ENCODE results near the gene EMP2. TPM values are rescaled to one million over a fixed set of nuclear protein-coding genes. Genes with fewer than 3 reads are reported as not detected.
A peak's percentile ranks its signal among the peaks of the same experiment; 100 is the strongest.

EMP2 gene
- total and polyA plus RNA-seq, 2 donors (not counting 1 experiment from before 2014, with no cell fraction given) = 22.5 to 36.8 TPM

- H3K79me2 ChIP-seq (ENCODE audit: control insufficient read depth, insufficient read depth, low read length) = no peaks in the 10 kb centered on the region
- peaks cover 3% of the 10 kb centered on the region for H3K27me3 ChIP-seq (ENCODE audit: control insufficient read depth, insufficient read depth, low read length)
- H3K9ac ChIP-seq (ENCODE audit: insufficient read depth, low read length) = no peak overlapping the region
- no peak overlapping the region for H3K27ac ChIP-seq (ENCODE audit: insufficient read depth, low read length)
- H3K4me3 ChIP-seq (replicated peaks in 1 of 4; ENCODE audit: control extremely low read depth in 1 of 4, insufficient read depth in 1 of 4, low read depth in 3 of 4, low read length in 4 of 4) = no peak overlapping the region
- H3K4me1 ChIP-seq (ENCODE audit: control insufficient read depth, extremely low read depth, insufficient read depth, low read length) = peaks cover 8% of the 10 kb centered on the region
- H3K4me2 ChIP-seq (ENCODE audit: extremely low read depth, insufficient read depth, low read length) = no peak overlapping the region
- no peaks in the 10 kb centered on the region for H3K36me3 ChIP-seq (ENCODE audit: control insufficient read depth, insufficient read depth, low read length)
- no peaks in the 10 kb centered on the region for H3K9me3 ChIP-seq (ENCODE audit: control insufficient read depth, insufficient read depth, low read depth, low read length)
- TF ChIP-seq EZH2 (IDR thresholded peaks at IDR 0.05; ENCODE audit: low read length, missing control alignments) = no peak
- no peak overlapping the region for H2AFZ ChIP-seq (ENCODE audit: low read length)
- H4K20me1 ChIP-seq (ENCODE audit: control insufficient read depth, extremely low read depth, insufficient read depth, low read length) = no peaks in the 10 kb centered on the region
- DNase-seq (ENCODE audit: low read depth in 2 of 2) = no peak
Observed at GRCh38 chr16:10605636-10606035, 25.2 kb upstream of the EMP2 start.

- Histone ChIP-seq H3K27me3 (ENCODE audit: control insufficient read depth, insufficient read depth, low read length) (peaks cover 5% of the 10 kb centered on the region), H4K20me1 (ENCODE audit: control insufficient read depth, extremely low read depth, insufficient read depth, low read length) (no peaks in the 10 kb centered on the region), H3K4me3 (replicated peaks in 1 of 4; ENCODE audit: control extremely low read depth in 1 of 4, insufficient read depth in 1 of 4, low read depth in 3 of 4, low read length in 4 of 4) (no peak overlapping the region), H2AFZ (ENCODE audit: low read length) (no peak overlapping the region), H3K27ac (ENCODE audit: insufficient read depth, low read length) (no peak overlapping the region), H3K79me2 (ENCODE audit: control insufficient read depth, insufficient read depth, low read length) (no peaks in the 10 kb centered on the region), H3K4me1 (ENCODE audit: control insufficient read depth, extremely low read depth, insufficient read depth, low read length) (no peaks in the 10 kb centered on the region), H3K9me3 (ENCODE audit: control insufficient read depth, insufficient read depth, low read depth, low read length) (no peaks in the 10 kb centered on the region), H3K36me3 (ENCODE audit: control insufficient read depth, insufficient read depth, low read length) (no peaks in the 10 kb centered on the region), H3K4me2 (ENCODE audit: extremely low read depth, insufficient read depth, low read length) (no peak overlapping the region), H3K9ac (ENCODE audit: insufficient read depth, low read length) (no peak overlapping the region)
- DNase-seq (ENCODE audit: low read depth in 2 of 2) = no peak
- TF ChIP-seq EZH2 (IDR thresholded peaks at IDR 0.05; ENCODE audit: low read length, missing control alignments) (no peak), CTCF (conservative IDR thresholded peaks at IDR 0.05 in 1 of 2, IDR thresholded peaks at IDR 0.05 in 1 of 2; ENCODE audit: low read depth in 1 of 2, low read length in 2 of 2) (no peak)
Observed at GRCh38 chr16:10601444-10602408, 21.3 kb upstream of the EMP2 start.

- Histone ChIP-seq H3K36me3 (ENCODE audit: control insufficient read depth, insufficient read depth, low read length) (no peaks in the 10 kb centered on the region), H3K9ac (ENCODE audit: insufficient read depth, low read length) (no peak overlapping the region), H4K20me1 (ENCODE audit: control insufficient read depth, extremely low read depth, insufficient read depth, low read length) (no peaks in the 10 kb centered on the region), H3K27me3 (ENCODE audit: control insufficient read depth, insufficient read depth, low read length) (peaks cover 5% of the 10 kb centered on the region), H3K27ac (ENCODE audit: insufficient read depth, low read length) (no peak overlapping the region), H3K4me1 (ENCODE audit: control insufficient read depth, extremely low read depth, insufficient read depth, low read length) (no peaks in the 10 kb centered on the region), H3K79me2 (ENCODE audit: control insufficient read depth, insufficient read depth, low read length) (no peaks in the 10 kb centered on the region), H3K4me2 (ENCODE audit: extremely low read depth, insufficient read depth, low read length) (no peak overlapping the region), H2AFZ (ENCODE audit: low read length) (no peak overlapping the region), H3K4me3 (replicated peaks in 1 of 4; ENCODE audit: control extremely low read depth in 1 of 4, insufficient read depth in 1 of 4, low read depth in 3 of 4, low read length in 4 of 4) (no peak overlapping the region), H3K9me3 (ENCODE audit: control insufficient read depth, insufficient read depth, low read depth, low read length) (no peaks in the 10 kb centered on the region)
- peak in 1 of 2 donors; percentile 59 for DNase-seq (ENCODE audit: low read depth in 2 of 2)
- no peak for TF ChIP-seq CTCF (conservative IDR thresholded peaks at IDR 0.05 in 1 of 2, IDR thresholded peaks at IDR 0.05 in 1 of 2; ENCODE audit: low read depth in 1 of 2, low read length in 2 of 2)
- no peak for TF ChIP-seq EZH2 (IDR thresholded peaks at IDR 0.05; ENCODE audit: low read length, missing control alignments)
Observed at GRCh38 chr16:10600782-10601443, 20.5 kb upstream of the EMP2 start.

All from fibroblast of lung (primary cell).